Activated gamma-delta T cell treated with anti-CD3 and anti-CD28 coated beads, Interleukin-2, amount 50 U/mL, for 16 hours (primary cell): ENCODE data around the gene SH3RF3.

Experiments used
- DNase-seq: peaks from one replicate; pipeline ENCODE4 v3.0.0-alpha.2; 2020; ENCODE audit warnings: low read depth

SH3RF3 gene

DNA sequence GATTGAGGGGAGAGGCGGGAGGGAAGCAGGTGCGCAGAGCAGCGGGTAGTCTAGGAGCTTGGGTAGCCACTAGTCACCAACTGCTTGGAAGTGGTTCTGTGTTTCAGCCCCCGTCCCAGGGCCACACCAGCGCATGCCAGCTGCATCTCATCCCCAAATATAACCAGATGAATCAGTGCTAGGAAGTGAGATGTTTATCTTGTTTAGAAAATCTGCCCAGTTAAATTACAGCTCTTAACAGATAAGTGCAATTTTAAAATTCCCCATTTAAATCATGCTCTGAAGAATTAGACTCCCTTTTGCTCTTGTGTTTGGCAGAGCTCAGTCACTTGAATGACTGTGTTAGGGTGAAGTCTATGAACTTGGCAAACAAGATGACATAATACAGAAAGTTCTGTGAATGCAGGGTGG lies 291.0 kb downstream of the SH3RF3 start:
- no peak for DNase-seq

DNA sequence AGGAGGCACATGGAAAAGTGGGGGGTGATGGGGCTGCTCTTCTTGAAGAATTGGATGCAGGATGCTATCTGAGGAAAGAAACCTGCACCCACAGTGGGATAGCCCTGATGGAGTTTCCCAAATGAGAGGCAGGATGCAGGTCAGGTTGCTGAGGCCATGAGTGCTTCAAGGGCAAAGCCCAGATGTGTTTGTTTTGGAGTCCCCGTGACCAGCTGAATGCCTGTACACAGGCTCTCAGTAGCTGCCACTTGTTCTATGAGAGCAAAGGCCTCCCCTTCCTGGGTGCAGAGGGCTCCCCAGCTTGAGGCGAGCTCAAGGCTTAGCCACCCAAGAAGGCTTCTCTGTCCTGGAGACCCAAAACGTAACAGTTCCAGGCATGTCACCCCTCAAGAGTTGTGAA lies 292.1 kb downstream of the SH3RF3 start:
- DNase-seq: no peak

DNA sequence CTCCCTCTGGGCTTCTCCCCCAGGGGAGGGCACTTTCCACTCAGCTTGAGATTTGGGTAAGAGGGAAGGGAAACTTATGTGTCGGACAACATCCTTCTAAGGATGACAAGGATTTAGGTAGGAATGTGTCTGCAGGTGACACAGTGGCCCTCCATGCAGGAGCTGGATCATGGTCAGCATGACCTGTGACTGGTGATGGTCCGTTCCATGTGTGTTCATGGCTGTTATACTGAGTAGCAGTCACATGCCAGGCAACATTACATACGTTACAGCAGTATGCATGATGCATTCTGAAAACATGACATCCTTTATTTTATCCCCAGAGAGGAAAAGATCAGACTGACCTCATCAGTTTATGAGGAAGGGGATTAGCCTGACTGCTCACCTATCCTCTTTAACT lies 292.6 kb downstream of the SH3RF3 start:
- no peak for DNase-seq

DNA sequence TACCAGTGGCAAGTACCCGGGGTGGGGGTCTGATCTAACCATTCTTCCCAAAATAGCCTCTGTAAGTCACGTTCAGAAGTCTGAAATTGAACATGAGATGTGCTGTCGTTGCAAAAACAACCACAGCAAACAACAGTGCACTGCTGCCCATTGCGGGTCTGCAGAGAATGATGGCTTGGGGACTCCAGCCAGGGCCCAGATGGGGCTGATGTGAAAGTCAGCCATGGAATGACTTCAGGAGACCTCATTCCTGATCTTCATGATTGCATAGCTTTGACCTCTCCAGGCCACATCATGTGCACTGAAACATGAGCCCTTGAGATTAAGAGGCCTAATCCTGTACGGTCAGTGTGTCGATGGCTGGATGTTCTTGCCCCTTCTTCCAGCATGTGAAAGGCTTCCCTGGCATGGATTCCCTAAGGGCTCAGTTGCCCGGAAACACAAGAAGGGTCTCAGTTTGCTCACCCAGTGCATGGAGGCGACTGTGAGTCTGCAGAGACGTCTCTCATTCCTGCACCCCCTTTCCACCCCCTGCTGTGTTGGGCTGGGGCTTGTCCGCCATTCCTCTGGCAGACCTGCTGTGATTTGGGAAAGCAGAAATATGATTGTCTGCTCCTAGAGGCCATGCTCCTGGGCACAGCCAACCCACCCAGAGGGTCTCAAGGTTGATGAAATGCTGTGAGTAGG lies 293.2 kb downstream of the SH3RF3 start:
- no peak for DNase-seq

DNA sequence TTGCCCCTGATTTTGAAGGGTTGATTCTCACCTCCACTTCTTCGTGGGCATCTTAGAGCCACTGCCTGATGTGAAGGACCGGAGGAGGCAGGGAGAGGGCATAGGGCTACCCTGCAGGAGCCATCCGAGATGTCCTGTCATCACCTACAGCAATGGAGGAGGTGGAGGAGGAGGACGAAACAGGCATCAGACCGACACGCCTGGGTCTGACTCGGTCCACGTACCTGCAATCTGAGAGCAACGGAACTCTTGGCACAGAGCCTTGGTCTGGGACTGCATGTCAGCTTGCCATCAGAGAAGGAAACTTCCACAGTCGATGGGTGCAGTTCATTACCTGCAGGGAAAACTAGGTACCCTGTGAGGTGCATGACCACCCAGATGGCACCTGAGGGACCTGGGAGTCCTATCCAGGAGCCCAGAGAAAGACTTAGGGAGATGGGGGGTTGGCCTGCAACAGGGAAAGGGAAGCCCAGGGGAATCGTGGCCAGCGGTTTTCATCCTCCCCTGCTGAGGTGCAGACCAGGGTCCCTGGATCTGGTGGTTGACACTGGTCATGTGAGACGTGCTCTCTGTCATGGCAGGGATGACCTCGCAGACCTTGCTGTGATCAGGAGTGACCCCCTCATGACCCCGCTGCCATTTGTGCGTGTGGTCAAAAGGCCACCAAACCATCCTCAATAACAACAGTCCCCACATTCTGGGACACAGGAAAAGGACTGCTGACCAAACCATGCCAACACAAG lies 293.9 kb downstream of the SH3RF3 start:
- DNase-seq: no peak

DNA sequence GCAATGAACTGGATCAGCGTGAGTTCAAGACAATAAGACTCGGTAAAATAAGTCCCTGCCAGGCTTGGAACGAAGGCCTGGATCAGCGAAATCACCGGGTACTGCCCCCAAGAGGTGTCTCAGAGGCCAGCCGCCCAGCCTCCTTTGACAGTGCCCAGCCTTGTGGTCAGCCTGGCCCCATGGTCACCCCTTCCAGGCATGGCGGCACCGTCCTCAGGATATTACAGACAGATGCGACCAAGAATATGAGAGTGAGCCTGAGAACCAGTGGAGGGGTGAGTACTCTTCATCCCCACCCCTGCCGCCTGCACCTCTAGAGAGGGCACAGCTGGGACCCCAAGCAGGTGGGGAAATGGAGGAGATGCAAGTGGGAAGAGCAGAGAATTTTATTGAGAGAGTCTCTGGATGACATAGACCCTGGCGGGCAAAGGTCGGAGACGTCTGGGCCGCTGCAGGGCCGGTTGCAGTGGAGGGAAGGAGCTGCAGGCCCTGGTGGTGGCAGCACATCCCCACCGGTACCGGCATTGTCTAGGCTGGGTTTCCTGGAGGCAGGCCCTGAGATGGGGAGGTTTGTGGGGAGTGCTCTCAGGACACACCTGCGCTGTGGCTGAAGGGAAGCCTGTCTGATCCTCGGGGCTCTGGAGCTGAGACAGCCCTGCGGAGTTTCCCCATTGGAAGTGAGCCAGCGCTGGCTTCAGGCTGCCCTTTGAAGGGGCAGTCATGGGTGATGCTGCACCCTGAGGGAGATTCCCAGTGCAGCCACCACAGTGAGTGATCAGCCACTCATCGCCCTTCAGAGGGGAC lies 294.8 kb downstream of the SH3RF3 start:
- DNase-seq: no peak

DNA sequence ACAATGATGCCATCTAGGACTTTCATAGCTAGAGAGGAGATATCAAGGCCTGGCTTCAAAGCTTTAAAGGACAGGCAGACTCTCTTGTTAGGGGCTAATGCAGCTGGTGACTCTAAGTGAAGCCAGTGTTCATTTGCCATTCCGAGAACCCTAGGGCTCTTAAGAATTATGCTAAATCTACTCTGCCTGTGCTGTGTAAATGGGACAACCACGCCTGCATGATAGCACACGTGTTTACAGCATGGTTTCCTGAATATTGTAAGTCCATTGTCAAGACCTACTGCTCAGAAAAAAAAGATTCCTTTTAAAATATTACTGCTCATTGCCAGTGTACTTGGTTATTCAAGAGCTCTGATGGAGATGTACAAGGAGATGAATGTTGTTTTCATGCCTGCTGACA lies 296.4 kb downstream of the SH3RF3 start:
- DNase-seq: no peak

DNA sequence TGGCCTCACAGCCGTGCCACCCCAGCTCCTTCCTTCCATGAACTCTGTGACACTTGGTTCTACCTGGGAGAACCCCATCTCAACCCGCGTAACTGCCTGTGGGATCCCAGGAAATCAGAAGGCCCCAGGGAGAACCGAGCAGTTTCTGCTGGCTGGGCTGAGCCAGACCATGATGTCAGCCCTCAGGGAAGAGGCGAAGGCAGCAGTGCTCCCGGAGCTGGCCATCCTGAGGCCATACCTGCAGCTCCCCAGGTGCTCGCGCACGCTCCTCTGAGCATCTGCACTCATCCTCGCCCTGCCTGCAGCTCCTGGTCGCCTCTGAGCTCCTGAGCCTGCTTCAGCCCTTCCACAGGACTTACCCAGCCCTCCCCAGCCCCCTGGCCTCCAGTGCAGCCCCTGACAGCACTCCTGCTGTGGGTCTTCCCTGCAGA lies 298.7 kb downstream of the SH3RF3 start:
- DNase-seq: no peak

DNA sequence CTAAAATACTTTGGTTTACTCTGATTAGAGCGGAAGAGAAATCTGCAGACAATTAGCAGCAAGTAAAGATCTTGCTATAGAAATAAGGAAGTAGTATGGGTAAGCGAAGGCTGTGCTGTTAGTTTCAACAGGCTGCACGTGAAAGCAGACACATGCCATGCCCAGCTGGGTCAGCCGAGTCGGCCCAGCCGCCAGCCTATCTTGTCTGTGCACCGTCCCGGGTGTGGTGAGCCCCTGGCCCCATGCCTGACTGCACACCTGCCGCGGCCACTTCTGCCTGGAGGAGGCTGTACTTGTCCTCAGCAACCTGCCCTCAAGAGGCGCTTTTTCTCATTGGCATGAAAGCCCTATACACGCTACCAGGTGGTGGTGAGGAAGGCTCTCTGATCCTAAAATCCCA lies 299.3 kb downstream of the SH3RF3 start:
- DNase-seq: no peak

DNA sequence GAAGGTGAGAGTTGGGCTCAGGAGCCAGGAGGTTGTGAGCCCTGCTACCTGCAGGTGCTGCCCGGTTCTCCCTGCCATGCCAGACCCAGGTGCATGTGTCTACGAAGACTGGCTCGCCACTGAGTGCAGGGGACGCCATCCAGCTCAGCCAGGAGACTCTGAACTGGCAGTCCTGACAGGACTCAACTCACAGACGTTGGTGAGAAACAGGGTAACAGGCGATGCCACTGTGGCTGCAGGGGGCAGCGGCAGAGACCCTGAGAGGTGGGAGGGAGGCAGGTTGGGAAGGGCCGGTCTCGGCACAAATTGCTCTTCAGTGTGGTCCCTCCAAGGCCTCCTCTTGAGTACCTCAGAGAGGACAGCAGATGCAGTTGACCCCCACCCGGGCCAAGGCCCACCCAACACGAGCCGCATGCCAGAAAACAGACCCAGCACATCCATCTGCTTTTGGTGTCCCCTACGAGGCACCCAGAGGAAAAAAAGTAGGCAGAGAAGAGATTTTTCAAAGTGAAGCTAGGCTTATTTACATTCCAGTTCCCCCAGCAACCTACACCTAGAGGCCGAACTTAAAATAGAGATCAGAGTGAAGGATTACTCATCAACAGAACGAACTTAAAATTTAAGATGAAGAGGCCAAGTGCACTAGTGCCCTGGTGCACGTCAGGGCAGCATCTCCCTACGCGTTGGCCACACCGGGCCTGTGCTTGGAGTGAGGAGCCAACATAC lies 300.0 kb downstream of the SH3RF3 start:
- DNase-seq: no peak

DNA sequence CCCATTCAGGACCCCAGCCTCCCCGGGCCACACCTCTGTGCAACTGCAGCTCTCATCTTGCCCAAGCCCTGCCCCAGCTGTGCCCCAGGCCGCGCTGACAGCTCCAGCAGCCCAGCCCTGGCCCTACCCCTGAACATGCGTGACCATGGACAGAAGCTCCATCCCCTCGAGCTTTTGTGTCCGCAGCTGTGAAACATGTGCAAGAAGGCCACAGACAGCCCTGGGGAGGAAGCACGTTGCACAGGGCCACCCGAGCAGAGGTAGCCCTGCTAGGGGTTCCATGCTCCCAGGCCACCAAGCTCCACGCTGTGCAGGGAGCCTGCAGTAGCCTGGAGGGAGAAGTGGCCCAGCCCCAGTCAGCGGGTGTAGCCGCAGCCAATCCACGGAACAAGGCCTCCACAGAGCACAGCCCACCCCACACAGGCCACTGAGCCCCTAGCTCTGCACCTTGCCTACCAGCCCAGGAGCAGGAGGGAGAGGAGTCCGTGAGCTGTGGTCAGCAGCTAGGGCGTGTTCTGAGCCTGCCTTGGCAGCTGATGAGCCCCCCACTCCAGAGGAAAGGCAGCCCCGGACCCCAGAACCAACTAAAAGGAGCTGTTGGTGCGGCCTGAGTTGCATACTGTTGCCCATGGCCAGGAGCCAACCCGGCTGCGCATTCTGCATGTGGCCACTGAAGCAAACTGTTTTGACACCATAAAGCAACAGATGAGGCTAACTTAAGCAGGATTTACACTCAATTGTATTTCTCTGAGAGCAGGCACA lies 300.7 kb downstream of the SH3RF3 start:
- DNase-seq: no peak

DNA sequence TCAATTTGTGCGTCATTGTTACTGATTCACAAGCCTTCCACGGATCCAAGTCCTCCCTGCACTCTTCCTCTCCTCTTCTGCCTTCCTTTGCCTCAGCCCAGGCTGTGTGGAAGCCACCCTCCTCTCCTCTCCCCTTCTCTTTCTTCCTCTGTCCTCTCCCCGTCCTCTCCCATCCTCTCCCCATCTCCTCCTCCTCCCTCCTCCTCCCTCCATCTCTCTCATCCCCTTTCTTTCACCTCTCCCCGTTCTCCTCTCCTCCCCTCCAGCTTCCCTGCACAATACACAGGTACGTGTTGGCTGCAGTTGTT lies 301.3 kb downstream of the SH3RF3 start:
- no peak for DNase-seq

DNA sequence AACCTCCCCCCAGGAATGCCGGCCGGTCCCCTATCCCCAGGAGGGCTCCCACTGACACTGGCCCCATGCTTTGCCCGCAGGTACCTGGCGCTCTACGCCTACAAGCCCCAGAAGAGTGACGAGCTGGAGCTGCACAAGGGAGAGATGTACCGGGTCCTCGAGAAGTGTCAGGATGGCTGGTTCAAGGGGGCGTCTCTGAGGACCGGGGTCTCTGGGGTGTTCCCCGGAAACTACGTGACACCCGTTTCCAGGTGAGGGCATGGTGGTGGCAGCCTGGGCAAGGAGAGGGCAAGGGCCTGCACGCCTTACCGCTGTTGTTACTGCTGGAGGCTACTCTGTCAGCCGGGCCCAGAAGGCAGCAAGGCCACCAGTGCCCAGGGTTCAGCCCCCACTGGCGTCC lies 303.4 kb downstream of the SH3RF3 start:
- DNase-seq: no peak

DNA sequence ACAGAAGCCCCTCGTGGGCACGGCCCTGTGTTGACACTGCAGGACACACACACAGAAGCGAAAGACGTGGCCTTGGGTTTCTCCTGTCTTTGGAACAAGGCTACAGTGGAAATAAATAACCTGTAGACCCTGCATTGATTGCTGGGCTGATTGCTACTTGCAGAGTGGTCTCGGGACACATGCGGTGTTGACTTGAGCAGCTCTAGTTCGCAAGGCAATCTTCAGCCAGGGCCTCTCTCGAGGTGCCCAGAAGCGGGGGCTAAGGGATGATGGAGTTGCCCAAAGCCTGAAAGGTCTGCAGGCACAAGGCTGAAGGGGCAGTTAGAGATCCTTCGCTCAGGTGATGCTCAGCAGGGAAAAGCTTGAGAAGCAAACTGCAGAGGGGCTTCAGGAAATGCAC lies 304.5 kb downstream of the SH3RF3 start:
- no peak for DNase-seq

DNA sequence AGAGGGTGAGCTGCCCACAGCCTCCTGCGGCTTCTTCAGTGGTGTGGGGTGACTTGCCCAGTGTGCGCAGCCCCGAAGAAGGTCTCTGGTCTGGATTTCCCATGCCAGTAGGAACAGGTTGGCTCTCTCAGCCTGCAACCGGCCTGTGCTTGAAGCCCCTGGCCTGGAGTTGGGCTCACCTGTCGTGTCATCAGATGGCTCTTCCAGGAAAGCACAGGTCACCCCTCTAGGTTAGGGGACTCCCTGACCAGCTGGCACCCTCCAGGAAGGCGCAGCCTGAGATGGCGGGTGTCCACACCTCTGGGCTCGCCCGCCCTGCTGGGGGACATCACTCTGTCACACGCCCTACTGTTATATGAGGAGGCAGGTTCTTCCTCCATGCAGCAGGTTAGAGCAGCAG lies 304.9 kb downstream of the SH3RF3 start:
- no peak for DNase-seq

DNA sequence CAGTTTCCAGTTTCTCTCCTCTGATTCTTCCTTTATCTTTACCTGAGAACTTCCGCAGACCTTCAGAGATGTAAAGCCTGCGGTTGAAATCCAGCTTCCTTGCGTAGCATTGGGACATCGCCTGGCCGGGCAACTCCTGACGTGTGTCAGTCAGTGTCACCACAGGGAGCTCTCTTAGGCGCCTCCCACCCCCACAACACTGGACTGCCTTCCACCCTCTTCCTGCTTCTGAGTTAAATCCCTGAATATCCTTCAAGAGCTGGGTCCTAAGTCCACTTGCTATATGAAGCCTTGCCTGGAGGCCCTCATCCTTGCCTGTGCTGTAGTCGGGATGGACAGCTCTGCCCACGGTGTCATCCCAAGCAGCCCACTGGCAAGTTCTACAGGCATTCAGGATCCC lies 305.3 kb downstream of the SH3RF3 start:
- no peak for DNase-seq

DNA sequence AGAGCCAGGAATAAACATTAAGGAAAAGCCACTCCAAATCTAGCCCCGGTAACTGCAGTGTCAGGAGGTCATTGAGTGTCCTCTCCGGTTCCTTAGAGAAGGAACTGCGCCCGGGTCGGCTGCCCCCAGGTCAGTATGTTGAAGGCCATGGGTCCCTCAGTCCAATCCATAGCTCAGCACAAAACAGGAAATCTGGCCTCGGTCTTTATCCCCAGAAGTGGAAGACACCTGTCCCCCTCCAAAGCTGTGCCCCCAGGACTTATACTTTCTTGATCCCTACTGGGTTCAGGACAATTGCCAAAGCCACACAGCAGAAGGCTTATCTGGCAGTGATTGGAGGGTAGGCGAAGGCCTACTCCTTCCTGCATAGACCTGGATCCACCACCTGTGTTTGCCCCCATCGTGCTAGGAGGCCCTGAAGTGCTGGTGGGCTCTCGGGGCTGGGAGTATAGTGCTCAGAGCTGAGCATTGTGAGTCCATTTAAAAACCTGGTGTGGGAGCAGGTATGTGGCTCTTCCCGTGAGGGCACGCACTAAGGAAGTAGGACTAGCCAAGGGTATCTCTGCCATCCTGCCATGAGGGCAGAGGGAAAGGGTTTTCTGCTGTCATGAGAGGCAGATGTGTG lies 306.2 kb downstream of the SH3RF3 start:
- DNase-seq: no peak

DNA sequence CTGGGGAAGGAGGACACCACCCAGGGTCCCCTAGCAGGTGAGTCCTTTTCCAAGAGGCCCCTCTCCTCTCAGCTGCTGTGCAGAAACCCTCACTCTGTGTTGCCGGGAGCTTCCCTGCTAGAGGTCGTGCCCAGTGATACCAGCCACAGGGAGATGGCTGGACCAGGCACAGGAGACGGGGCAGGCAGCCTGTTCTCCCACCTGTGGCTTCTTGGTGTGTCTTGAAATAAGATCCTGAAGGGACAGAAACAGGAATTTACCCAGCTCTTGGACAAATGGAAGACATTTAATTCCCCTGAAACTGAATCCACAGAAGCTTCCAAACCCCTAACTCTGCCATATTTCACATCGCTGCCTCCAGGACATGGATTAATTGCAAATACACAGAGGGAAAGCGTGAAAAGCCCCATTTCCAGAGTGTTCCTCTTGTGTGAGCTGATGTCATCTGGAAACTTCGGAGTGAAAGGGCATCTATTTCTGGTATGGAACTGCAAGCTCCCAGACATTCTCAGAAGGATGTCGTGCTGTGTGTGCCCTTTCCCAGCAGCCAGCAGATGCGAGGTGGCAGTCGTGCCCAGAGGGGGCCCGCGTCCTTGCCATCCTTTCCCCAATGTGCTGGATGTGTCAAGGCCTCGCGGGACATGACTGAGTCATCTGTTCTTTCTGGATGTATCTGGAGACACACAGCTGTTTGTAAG lies 307.0 kb downstream of the SH3RF3 start:
- DNase-seq: no peak

DNA sequence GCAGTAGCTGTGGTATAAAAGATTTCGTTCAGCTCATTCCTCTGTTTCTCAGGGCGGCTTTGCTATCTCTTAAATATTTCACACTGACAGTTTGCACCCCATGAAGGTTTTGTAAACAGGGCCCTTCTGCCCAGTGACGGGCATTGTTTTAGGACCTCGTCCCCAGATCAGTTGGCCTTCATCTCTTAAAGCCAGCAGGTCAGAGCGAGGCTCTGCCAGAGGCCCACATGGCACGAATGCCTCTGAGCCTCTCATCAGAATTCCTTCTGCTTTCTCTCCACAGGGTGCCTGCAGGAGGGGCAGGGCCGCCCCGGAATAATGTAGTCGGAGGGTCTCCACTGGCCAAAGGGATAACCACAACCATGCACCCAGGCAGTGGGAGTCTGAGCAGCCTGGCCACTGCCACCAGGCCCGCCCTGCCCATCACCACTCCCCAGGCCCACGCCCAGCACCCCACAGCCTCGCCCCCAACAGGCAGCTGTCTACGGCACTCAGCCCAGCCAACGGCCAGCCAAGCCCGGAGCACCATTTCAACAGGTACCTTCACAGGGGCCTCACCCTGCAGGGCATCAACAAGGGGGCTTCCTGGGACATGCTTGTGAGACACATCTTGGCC lies 307.7 kb downstream of the SH3RF3 start:
- DNase-seq: no peak
